Fibroblast of villous mesenchyme (primary cell): ENCODE results near the gene FOXD2. TPM values are rescaled to one million over a fixed set of nuclear protein-coding genes. Genes with fewer than 3 reads are reported as not detected.

Experiments used
- DNase-seq: peaks from one replicate; pipeline ENCODE4 v3.0.0-alpha.2; 2010; ENCODE audit warnings: low read depth
- H3K4me3 ChIP-seq: 2 replicates; pipeline ENCODE4 v1.5.1; 2011; ENCODE audit warnings: low read depth, mild to moderate bottlenecking, low read length
- total RNA-seq: library from RNA; depleted of rRNA; stranded (reverse); fragments of >200 nt; gene quantifications from 2 replicates; pipeline ENCODE4 v1.2.3, GENCODE V29; 2012
- TF ChIP-seq, protein P1 (sequence below): IDR thresholded peaks from 2 replicates; pipeline ENCODE4 v1.5.1; 2012; ENCODE audit warnings: low read depth, mild to moderate bottlenecking, low read length; ENCODE audit not compliant: insufficient read depth

FOXD2 gene
- total RNA-seq, 1 donor, result under 0.01 TPM

DNA sequence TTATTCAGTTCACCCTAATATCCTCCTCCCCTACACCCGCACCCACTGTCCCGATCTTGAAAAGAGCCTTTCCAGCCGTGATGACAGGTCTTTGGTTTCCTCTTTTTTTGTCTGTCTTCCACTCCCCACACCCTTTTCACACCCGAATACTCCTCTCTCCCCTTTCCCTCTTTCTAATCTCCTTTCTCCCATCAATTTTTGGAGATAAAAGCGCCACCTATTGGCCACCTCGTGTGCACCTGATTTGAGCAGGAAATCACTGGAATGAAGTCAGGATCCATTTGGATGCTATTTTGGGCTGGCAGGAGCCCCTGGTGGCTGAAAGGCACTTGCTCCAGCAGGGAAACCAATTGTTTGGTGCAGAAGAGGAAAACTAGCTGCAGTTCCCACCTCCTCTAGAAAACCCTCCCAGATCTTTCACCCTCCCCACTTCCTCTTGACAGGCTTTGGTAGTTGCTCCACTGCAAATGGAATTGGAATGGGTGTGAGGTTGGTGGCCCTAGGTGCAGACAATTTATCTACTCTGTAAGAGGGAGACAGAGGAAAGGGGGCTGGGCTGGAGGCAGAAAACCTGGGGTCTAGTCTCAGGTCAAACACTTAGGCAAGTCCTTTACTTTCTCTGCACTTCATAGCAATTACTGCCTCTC, 13.4 kb upstream of the FOXD2 start:
- no peak overlapping the region for H3K4me3 ChIP-seq
- TF ChIP-seq, protein P1, sequence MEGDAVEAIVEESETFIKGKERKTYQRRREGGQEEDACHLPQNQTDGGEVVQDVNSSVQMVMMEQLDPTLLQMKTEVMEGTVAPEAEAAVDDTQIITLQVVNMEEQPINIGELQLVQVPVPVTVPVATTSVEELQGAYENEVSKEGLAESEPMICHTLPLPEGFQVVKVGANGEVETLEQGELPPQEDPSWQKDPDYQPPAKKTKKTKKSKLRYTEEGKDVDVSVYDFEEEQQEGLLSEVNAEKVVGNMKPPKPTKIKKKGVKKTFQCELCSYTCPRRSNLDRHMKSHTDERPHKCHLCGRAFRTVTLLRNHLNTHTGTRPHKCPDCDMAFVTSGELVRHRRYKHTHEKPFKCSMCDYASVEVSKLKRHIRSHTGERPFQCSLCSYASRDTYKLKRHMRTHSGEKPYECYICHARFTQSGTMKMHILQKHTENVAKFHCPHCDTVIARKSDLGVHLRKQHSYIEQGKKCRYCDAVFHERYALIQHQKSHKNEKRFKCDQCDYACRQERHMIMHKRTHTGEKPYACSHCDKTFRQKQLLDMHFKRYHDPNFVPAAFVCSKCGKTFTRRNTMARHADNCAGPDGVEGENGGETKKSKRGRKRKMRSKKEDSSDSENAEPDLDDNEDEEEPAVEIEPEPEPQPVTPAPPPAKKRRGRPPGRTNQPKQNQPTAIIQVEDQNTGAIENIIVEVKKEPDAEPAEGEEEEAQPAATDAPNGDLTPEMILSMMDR, result peak; percentile 75
- DNase-seq, result peak; percentile 56

DNA sequence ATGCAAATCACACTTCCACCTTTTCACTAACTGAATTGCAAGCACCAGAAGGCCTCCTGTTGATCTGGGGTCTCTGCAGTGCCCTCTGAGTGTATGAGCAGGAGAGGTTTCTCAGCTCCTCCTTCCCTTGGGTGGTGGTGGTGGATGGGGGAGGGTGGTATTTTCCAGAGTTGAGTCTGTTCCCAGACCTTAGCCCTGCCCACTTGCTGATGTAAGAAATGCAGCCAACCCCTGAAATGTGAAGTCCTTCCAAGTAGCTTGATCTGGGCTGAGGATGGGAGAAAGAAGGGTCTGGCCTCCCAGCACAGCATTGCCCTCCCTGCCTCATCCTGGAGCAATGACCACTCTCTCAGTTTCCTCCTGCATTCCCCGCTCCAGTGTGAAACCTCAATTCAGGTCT, 6.3 kb upstream of the FOXD2 start:
- no peak overlapping the region for H3K4me3 ChIP-seq
- TF ChIP-seq, protein P1, result no peak
- peak; percentile 63 for DNase-seq

DNA sequence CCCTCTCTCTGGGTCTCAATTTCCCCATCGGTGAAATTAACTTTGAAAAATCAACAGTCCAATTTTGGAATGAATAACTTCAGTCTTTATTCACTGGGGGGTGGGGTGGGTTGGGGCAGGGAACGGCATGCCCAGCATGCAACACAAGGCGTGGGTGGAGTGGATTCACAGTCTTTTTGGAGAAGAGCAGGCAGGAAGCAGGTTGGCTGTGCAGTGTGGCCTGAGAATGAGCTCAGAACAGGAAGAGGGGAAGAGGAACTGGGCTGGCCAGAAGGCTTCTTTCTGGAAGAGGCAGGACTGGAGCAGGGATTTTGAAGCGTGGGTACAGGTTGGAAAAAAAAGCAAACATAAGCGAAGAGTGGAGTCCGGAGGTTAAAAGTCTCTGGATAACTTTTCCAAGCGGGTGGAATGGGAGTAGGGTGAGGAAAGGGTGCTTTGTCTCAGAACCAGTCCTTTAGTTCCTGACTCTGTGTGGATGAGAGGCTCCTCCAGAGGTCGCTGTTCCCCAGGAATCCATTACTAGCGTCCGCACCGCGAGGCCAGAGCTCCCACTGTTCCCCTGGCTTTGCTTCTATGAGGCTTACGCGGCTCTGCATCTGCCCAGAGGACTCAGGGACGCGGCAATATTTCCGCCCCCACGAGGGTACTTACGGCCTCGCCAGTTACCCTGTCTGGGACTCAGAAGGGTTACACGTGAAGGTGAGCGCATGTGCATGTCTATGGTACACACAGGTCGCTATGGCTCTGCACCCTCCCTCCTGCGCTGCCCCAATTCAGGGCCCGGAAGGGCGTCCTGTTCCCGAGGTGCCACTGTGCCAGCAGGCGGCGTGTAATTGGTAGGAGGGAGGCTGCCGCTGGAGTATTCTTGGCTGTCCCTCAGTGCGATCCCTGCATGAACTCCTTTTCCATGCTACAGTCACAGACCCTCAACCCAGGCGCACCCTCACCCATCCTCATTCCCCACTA, 5.5 kb upstream of the FOXD2 start:
- DNase-seq, result peak; percentile 76
- TF ChIP-seq, protein P1, result peak; percentile 83
- H3K4me3 ChIP-seq, result peak overlapping the region; percentile 27

DNA sequence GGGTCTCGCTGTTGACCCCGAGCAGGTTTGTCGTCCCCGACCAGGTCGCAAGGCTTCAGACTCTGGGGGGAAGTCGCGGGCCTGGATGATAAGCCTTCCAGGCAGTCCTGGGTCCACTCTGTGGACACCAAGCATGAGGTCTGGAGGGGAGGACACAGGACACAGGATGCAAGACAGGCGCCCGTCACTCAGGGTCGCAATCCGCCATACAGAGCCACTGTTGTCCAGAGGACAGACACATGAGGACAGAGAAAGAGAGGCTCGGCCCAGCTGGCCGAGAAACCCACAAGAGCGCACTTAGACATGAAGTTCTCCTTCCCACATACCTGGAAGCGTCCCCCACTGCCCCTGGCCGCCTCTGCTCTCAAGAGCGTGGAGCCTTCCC, 4.8 kb upstream of the FOXD2 start:
- no peak overlapping the region for H3K4me3 ChIP-seq
- DNase-seq, result no peak
- TF ChIP-seq, protein P1, result no peak

DNA sequence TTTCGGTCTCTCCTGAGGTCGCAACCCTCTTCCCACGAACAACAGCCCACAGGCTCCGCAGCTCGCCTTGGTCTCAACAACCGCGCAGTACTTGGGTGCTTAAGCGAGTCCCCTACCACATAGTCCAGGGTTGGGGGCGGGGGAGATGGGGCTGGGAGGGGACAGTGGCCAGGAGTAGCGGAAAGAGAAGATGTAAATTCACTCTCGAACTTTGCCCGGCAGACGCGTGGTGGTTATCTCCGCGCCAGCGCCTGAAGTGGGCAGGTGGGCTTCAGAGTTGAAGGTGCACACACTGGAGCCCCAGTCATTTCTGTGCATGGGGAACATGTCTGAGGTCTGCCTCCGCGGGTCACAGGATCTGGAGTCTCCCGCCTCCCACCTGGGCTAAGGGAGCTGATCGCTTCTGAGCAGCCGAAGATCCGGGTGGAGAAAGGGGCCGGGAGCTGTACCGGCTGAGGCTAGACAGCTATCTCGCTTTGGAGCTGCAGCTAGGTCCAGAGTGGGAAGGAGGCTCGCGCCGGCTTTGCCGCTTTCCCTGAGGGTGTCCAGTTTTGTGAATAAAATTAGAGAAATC, 4.3 kb upstream of the FOXD2 start:
- DNase-seq, result no peak
- H3K4me3 ChIP-seq, result no peak overlapping the region
- TF ChIP-seq, protein P1, result no peak

DNA sequence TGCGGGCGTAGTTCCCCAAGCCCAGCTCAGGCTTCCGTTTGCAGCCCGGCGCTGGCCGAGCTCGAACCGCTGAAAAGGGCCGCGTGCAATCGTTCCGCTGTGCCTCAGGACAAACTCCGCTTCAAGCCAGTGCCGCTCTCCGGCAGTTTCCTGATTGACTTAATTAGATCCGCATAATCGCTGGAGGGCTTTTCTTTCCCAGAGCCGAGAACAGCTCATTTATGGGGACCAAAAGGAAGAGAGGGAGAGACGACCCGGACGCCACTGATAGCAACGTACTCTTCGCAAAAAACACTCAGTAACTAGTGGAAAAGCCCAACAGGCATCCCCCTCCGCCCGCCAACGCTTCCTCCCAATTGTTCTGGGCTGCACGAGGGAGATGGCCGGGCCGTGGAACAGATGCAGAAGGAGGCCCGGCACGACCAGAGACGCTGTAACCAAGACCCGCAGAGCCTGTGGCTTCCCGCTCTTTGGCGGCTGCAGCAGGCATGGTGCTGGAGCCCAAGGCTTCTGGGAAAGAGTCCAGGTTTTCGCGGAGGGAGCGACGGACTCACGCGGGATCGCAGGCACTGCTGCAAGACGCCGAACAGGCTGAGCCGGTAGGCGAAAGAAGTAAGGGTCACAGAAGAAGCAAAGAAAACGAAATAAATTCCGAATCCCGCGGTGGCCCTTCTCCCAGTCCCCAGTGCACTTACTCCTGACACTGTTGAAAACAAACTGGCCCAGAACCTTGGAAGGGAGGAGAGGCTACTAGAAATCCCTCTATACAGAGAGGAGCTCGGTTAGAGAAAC, 3.6 kb upstream of the FOXD2 start:
- TF ChIP-seq, protein P1, result no peak
- DNase-seq, result peak; percentile 58
- peak overlapping the region; percentile 15 for H3K4me3 ChIP-seq
